ENCODE data around the gene PIK3R1.
A peak's percentile ranks its signal among the peaks of the same experiment; 100 is the strongest.

PIK3R1 gene
- 401 to 909 (median 427) reads per million in 3 donors for total RNA-seq

GRCh38 chr5:68215208-68215897 lies at the start of gene PIK3R1:
Gene PIK3R1, plus strand, starts transcription at chr5:68215756. Its CDS starts 10,920 bp downstream, at chr5:68226676.
- Histone ChIP-seq H3K27ac (ENCODE audit: insufficient read depth, low read length, poor library complexity, severe bottlenecking) (peak within 1 kb of the TSS; percentile 91), H3K36me3 (ENCODE audit: control insufficient read depth, insufficient read depth, low read length) (peaks cover 2% of the 10 kb centered on the region), H3K27me3 (replicated peaks; ENCODE audit: control insufficient read depth, insufficient read depth, low read length, poor library complexity, severe bottlenecking) (no peaks in the 10 kb centered on the region), H3K4me1 (ENCODE audit: control insufficient read depth, insufficient read depth, low read length, poor library complexity, severe bottlenecking) (peaks cover 10% of the 10 kb centered on the region), H3K4me3 (ENCODE audit: insufficient read depth, low read depth, low read length, poor library complexity, severe bottlenecking) (peak within 1 kb of the TSS; percentile 95), H3K9me3 (ENCODE audit: control insufficient read depth, low read length) (no peaks in the 10 kb centered on the region)
- peak; percentile 86 to 87 (median 87) for DNase-seq

DNA sequence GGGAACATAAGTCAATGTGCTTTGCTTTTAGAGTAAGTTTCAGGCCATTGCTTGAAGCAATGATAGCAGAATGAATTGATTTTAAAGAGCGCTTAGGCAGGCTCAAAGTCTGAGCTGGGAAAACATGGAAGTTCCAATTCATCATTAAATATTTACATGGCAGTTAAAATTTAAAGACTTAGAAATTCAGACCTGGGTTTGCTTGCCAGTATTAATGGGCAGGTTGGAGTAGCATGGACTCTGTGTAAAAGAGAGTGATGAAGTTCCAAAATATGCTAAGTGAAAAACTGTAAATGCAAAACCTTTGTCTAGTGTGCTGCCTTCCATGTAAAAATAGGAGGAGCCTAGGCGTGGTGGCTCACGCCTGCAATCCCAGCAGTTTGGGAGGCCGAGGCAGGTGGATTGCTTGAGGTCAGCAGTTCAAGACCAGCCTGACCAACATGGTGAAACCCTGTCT lies 48.3 kb upstream of the PIK3R1 start:
- Histone ChIP-seq H3K36me3 (ENCODE audit: control insufficient read depth, insufficient read depth, low read length) (no peaks in the 10 kb centered on the region), H3K27ac (ENCODE audit: insufficient read depth, low read length, poor library complexity, severe bottlenecking) (no peak overlapping the region), H3K9me3 (ENCODE audit: control insufficient read depth, low read length) (no peaks in the 10 kb centered on the region), H3K4me1 (ENCODE audit: control insufficient read depth, insufficient read depth, low read length, poor library complexity, severe bottlenecking) (no peaks in the 10 kb centered on the region), H3K27me3 (replicated peaks; ENCODE audit: control insufficient read depth, insufficient read depth, low read length, poor library complexity, severe bottlenecking) (no peaks in the 10 kb centered on the region), H3K4me3 (ENCODE audit: insufficient read depth, low read depth, low read length, poor library complexity, severe bottlenecking) (no peak overlapping the region)
- DNase-seq: no peak

DNA sequence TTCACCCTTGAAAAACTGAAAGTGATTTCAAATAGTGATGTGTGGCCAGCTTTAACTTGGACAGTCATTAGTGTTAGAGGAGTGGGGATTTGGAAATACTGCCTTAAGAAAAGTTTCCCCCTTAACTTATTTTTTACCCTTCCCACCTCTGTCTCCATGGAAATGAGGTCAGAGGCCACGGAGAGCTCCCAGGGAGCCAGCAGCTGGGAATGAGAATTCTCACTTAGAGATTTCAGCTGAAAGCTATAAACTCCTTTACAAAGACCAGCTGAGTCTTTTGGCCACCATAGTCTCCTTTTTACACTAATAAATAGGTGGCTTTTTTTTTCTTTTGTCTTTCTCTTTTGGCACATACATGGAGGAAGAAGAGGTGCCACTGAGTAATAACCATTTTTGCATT lies 45.7 kb upstream of the PIK3R1 start:
- no peak overlapping the region for H3K27ac ChIP-seq (ENCODE audit: insufficient read depth, low read length, poor library complexity, severe bottlenecking)
- H3K9me3 ChIP-seq (ENCODE audit: control insufficient read depth, low read length): no peaks in the 10 kb centered on the region
- H3K36me3 ChIP-seq (ENCODE audit: control insufficient read depth, insufficient read depth, low read length): no peaks in the 10 kb centered on the region
- no peaks in the 10 kb centered on the region for H3K4me1 ChIP-seq (ENCODE audit: control insufficient read depth, insufficient read depth, low read length, poor library complexity, severe bottlenecking)
- no peak overlapping the region for H3K4me3 ChIP-seq (ENCODE audit: insufficient read depth, low read depth, low read length, poor library complexity, severe bottlenecking)
- no peak for DNase-seq
- H3K27me3 ChIP-seq (replicated peaks; ENCODE audit: control insufficient read depth, insufficient read depth, low read length, poor library complexity, severe bottlenecking): no peaks in the 10 kb centered on the region

DNA sequence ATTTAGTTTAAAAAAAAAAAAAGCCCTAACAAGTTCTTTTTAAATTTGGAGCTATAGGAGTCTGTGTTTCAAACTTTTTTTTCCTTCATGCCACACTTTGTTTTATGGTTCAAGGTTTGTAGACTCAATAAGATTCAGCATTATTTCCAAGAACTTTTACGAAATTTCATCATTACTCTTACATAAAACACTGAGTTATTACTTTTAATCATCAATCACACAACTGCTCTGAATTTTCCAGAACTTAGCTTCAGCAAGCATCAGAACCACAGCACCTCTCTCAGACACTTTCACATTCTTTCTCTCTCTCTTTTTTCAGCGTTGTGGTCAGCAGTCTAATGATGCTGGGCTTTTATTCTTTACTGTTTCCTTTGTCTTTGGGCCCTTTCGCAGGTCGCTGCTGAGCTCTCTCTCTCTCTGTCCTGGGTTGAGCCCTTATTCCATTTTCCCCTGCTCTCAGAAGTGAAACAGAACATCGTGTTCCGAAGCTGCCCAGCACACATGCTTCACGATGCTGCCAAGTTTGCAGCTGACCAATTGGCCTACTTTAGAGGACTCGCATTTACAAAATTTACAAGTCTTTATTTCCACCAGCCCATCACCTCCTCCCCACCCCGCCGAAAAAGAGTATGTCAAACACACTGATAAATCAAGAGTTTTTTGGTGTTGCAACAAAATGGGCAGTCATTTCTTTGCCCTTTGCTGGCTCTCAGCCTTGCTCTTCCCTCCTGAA lies 44.6 kb upstream of the PIK3R1 start:
- DNase-seq: no peak
- no peaks in the 10 kb centered on the region for H3K4me1 ChIP-seq (ENCODE audit: control insufficient read depth, insufficient read depth, low read length, poor library complexity, severe bottlenecking)
- no peaks in the 10 kb centered on the region for H3K36me3 ChIP-seq (ENCODE audit: control insufficient read depth, insufficient read depth, low read length)
- no peaks in the 10 kb centered on the region for H3K9me3 ChIP-seq (ENCODE audit: control insufficient read depth, low read length)
- no peaks in the 10 kb centered on the region for H3K27me3 ChIP-seq (replicated peaks; ENCODE audit: control insufficient read depth, insufficient read depth, low read length, poor library complexity, severe bottlenecking)
- H3K4me3 ChIP-seq (ENCODE audit: insufficient read depth, low read depth, low read length, poor library complexity, severe bottlenecking): no peak overlapping the region
- H3K27ac ChIP-seq (ENCODE audit: insufficient read depth, low read length, poor library complexity, severe bottlenecking): no peak overlapping the region

GRCh38 chr5:68172314-68172713 lies 43.2 kb upstream of the PIK3R1 start:
- no peaks in the 10 kb centered on the region for H3K36me3 ChIP-seq (ENCODE audit: control insufficient read depth, insufficient read depth, low read length)
- no peaks in the 10 kb centered on the region for H3K4me1 ChIP-seq (ENCODE audit: control insufficient read depth, insufficient read depth, low read length, poor library complexity, severe bottlenecking)
- no peaks in the 10 kb centered on the region for H3K9me3 ChIP-seq (ENCODE audit: control insufficient read depth, low read length)
- no peak overlapping the region for H3K27ac ChIP-seq (ENCODE audit: insufficient read depth, low read length, poor library complexity, severe bottlenecking)
- H3K27me3 ChIP-seq (replicated peaks; ENCODE audit: control insufficient read depth, insufficient read depth, low read length, poor library complexity, severe bottlenecking): no peaks in the 10 kb centered on the region
- DNase-seq: no peak
- H3K4me3 ChIP-seq (ENCODE audit: insufficient read depth, low read depth, low read length, poor library complexity, severe bottlenecking): no peak overlapping the region

GRCh38 chr5:68173007-68173406 lies 42.5 kb upstream of the PIK3R1 start:
- H3K9me3 ChIP-seq (ENCODE audit: control insufficient read depth, low read length): no peaks in the 10 kb centered on the region
- H3K27ac ChIP-seq (ENCODE audit: insufficient read depth, low read length, poor library complexity, severe bottlenecking): no peak overlapping the region
- DNase-seq: no peak
- no peak overlapping the region for H3K4me3 ChIP-seq (ENCODE audit: insufficient read depth, low read depth, low read length, poor library complexity, severe bottlenecking)
- no peaks in the 10 kb centered on the region for H3K27me3 ChIP-seq (replicated peaks; ENCODE audit: control insufficient read depth, insufficient read depth, low read length, poor library complexity, severe bottlenecking)
- no peaks in the 10 kb centered on the region for H3K36me3 ChIP-seq (ENCODE audit: control insufficient read depth, insufficient read depth, low read length)
- H3K4me1 ChIP-seq (ENCODE audit: control insufficient read depth, insufficient read depth, low read length, poor library complexity, severe bottlenecking): no peaks in the 10 kb centered on the region

DNA sequence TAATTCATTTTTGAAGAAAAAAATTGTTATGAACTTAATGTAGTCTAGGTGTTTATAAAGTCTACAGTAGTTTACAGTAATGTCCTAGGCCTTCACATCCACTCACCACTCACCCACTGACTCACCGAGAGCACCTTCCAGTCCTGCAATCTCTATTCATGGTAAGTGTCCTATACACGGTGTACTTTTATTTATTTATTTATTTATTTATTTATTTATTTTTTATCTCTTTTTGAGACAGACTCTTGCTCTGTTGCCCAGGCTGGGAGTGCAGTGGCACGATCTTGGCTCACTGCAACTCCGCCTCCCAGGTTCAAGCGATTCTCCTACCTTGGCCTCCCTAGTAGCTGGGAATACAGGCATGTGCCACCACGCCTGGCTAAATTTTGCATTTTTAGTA lies 39.3 kb upstream of the PIK3R1 start:
- no peak for DNase-seq
- Histone ChIP-seq H3K9me3 (ENCODE audit: control insufficient read depth, low read length) (no peaks in the 10 kb centered on the region), H3K27me3 (replicated peaks; ENCODE audit: control insufficient read depth, insufficient read depth, low read length, poor library complexity, severe bottlenecking) (no peaks in the 10 kb centered on the region), H3K4me1 (ENCODE audit: control insufficient read depth, insufficient read depth, low read length, poor library complexity, severe bottlenecking) (no peaks in the 10 kb centered on the region), H3K27ac (ENCODE audit: insufficient read depth, low read length, poor library complexity, severe bottlenecking) (no peak overlapping the region), H3K4me3 (ENCODE audit: insufficient read depth, low read depth, low read length, poor library complexity, severe bottlenecking) (no peak overlapping the region), H3K36me3 (ENCODE audit: control insufficient read depth, insufficient read depth, low read length) (no peaks in the 10 kb centered on the region)

- H3K4me1 ChIP-seq (ENCODE audit: control insufficient read depth, insufficient read depth, low read length, poor library complexity, severe bottlenecking): no peaks in the 10 kb centered on the region
- no peak overlapping the region for H3K4me3 ChIP-seq (ENCODE audit: insufficient read depth, low read depth, low read length, poor library complexity, severe bottlenecking)
- no peaks in the 10 kb centered on the region for H3K36me3 ChIP-seq (ENCODE audit: control insufficient read depth, insufficient read depth, low read length)
- no peaks in the 10 kb centered on the region for H3K27me3 ChIP-seq (replicated peaks; ENCODE audit: control insufficient read depth, insufficient read depth, low read length, poor library complexity, severe bottlenecking)
- no peaks in the 10 kb centered on the region for H3K9me3 ChIP-seq (ENCODE audit: control insufficient read depth, low read length)
- no peak for DNase-seq
- no peak overlapping the region for H3K27ac ChIP-seq (ENCODE audit: insufficient read depth, low read length, poor library complexity, severe bottlenecking)
Measured at GRCh38 chr5:68176802-68177479, 38.6 kb upstream of the PIK3R1 start.

- H3K27ac ChIP-seq (ENCODE audit: insufficient read depth, low read length, poor library complexity, severe bottlenecking): no peak overlapping the region
- H3K9me3 ChIP-seq (ENCODE audit: control insufficient read depth, low read length): no peaks in the 10 kb centered on the region
- H3K4me1 ChIP-seq (ENCODE audit: control insufficient read depth, insufficient read depth, low read length, poor library complexity, severe bottlenecking): no peaks in the 10 kb centered on the region
- no peaks in the 10 kb centered on the region for H3K36me3 ChIP-seq (ENCODE audit: control insufficient read depth, insufficient read depth, low read length)
- no peak overlapping the region for H3K4me3 ChIP-seq (ENCODE audit: insufficient read depth, low read depth, low read length, poor library complexity, severe bottlenecking)
- H3K27me3 ChIP-seq (replicated peaks; ENCODE audit: control insufficient read depth, insufficient read depth, low read length, poor library complexity, severe bottlenecking): no peaks in the 10 kb centered on the region
- no peak for DNase-seq
Measured at GRCh38 chr5:68177676-68178075, 37.9 kb upstream of the PIK3R1 start.

GRCh38 chr5:68178579-68178978 lies 37.0 kb upstream of the PIK3R1 start:
- H3K36me3 ChIP-seq (ENCODE audit: control insufficient read depth, insufficient read depth, low read length): no peaks in the 10 kb centered on the region
- H3K4me1 ChIP-seq (ENCODE audit: control insufficient read depth, insufficient read depth, low read length, poor library complexity, severe bottlenecking): no peaks in the 10 kb centered on the region
- no peaks in the 10 kb centered on the region for H3K27me3 ChIP-seq (replicated peaks; ENCODE audit: control insufficient read depth, insufficient read depth, low read length, poor library complexity, severe bottlenecking)
- no peak overlapping the region for H3K4me3 ChIP-seq (ENCODE audit: insufficient read depth, low read depth, low read length, poor library complexity, severe bottlenecking)
- no peak overlapping the region for H3K27ac ChIP-seq (ENCODE audit: insufficient read depth, low read length, poor library complexity, severe bottlenecking)
- no peaks in the 10 kb centered on the region for H3K9me3 ChIP-seq (ENCODE audit: control insufficient read depth, low read length)
- DNase-seq: no peak
